MV-4-11 (cell line): ENCODE measurements around the gene SEZ6L2.
A peak's percentile ranks its signal among the peaks of the same experiment; 100 is the strongest.
"Not testable (repeated sequence)": the region's sequence is repeated elsewhere in the genome, so short reads cannot be mapped to it uniquely, and the experiment has no call there.

Experiments used
- DNase-seq: peaks from one replicate; lab custom pipeline; 2025; lab: John Stamatoyannopoulos, UW

The SEZ6L2 gene

GRCh38 chr16:29899516-29900101, at the start of gene SEZ6L2:
SEZ6L2 (minus strand) TSS chr16:29899550; CDS start chr16:29899019, 531 bp downstream.
- DNase-seq = peak; percentile 88

- DNase-seq = no peak
Measured at GRCh38 chr16:29947897-29948296, 48.5 kb upstream of the SEZ6L2 start.

GRCh38 chr16:29943846-29944799, 44.8 kb upstream of the SEZ6L2 start:
- no peak for DNase-seq

GRCh38 chr16:29940656-29941055, 41.3 kb upstream of the SEZ6L2 start:
- no peak for DNase-seq

GRCh38 chr16:29931750-29932149, 32.4 kb upstream of the SEZ6L2 start:
- not testable (repeated sequence) for DNase-seq

- DNase-seq = no peak
Measured at GRCh38 chr16:29927070-29927905, 27.9 kb upstream of the SEZ6L2 start.

- no peak for DNase-seq
Measured at GRCh38 chr16:29926711-29927052, 27.3 kb upstream of the SEZ6L2 start.

- DNase-seq = peak; percentile 79
Measured at GRCh38 chr16:29925781-29926710, 26.7 kb upstream of the SEZ6L2 start, which contains the start of gene KCTD13. KCTD13 (minus strand) TSS chr16:29926226; CDS start chr16:29926033, 193 bp downstream.

- DNase-seq = peak; percentile 13
Measured at GRCh38 chr16:29925105-29925756, 25.9 kb upstream of the SEZ6L2 start.

- DNase-seq = no peak
Measured at GRCh38 chr16:29922986-29923501, 23.7 kb upstream of the SEZ6L2 start.

GRCh38 chr16:29922326-29922725, 23.0 kb upstream of the SEZ6L2 start:
- DNase-seq = no peak

- no peak for DNase-seq
Measured at GRCh38 chr16:29921034-29921385, 21.7 kb upstream of the SEZ6L2 start.

- no peak for DNase-seq
Measured at GRCh38 chr16:29920288-29921033, 21.1 kb upstream of the SEZ6L2 start.

- no peak for DNase-seq
Measured at GRCh38 chr16:29916979-29917378, 17.6 kb upstream of the SEZ6L2 start.

- no peak for DNase-seq
Measured at GRCh38 chr16:29915590-29916247, 16.4 kb upstream of the SEZ6L2 start.

GRCh38 chr16:29913514-29913913, 14.2 kb upstream of the SEZ6L2 start:
- no peak for DNase-seq

- no peak for DNase-seq
Measured at GRCh38 chr16:29912087-29912486, 12.7 kb upstream of the SEZ6L2 start.

GRCh38 chr16:29911676-29912010, 12.3 kb upstream of the SEZ6L2 start:
- DNase-seq = no peak
